A549 treated with RU486 at 1 μM for 4 hours (cell line): ENCODE measurements around the gene FAM174B. TPM values are rescaled to one million over a fixed set of nuclear protein-coding genes. Genes with fewer than 3 reads are reported as not detected.

Source experiments
- total RNA-seq: library from RNA; stranded (reverse); fragments of 200-300 nt; extraction: Qiagen RNA extraction; gene quantifications from 5 replicates; pipeline ENCODE4 v1.2.3, GENCODE V29; 2022; ENCODE audit warnings: low read depth

The FAM174B gene
- total RNA-seq: 6.0 to 9.6 TPM (median 8.2 TPM) in 5 replicates

GRCh38 chr15:92655178-92655995, at the start of gene FAM174B:
Gene FAM174B (minus strand): TSS chr15:92655775.

Other genes with a start within 250 kb of the FAM174B start
- gene CHD2, start 244.5 kb upstream of the FAM174B start, total RNA-seq: 28.5 to 31.6 TPM (median 28.9 TPM) in 5 replicates